HepG2 (cell line): ENCODE measurements around the gene RAB6B.

ENCODE experiments used
- CEBPB ChIP-seq: IDR thresholded peaks from 2 replicates; pipeline ENCODE4 v1.6.1; 2011; ENCODE audit warnings: low read depth, low read length, improper control_type of control experiment, borderline replicate concordance
- ZNF180 ChIP-seq: sonication (generic); formaldehyde crosslinking; IDR thresholded peaks from 2 replicates; pipeline ENCODE4 v1.4.0; 2020; ENCODE audit warnings: low read depth, missing genetic modification reagents, borderline replicate concordance
- ZNF335 ChIP-seq: sonication (generic); formaldehyde crosslinking; IDR thresholded peaks from 2 replicates; pipeline ENCODE4 v1.4.0; 2020; ENCODE audit warnings: missing genetic modification reagents
- ZNF687 ChIP-seq: sonication (generic); formaldehyde crosslinking; IDR thresholded peaks from 2 replicates; pipeline ENCODE4 v1.5.1; 2020; ENCODE audit warnings: mild to moderate bottlenecking, missing genetic modification reagents, moderate library complexity
- TF ChIP-seq, protein P1 (sequence below): sonication (generic); formaldehyde crosslinking; IDR thresholded peaks from 2 replicates; pipeline ENCODE4 v1.8.0; 2022; ENCODE audit warnings: mild to moderate bottlenecking, missing genetic modification reagents

GRCh38 chr3:133881492-133881891 is 14.2 kb downstream of the RAB6B start:
- no peak for TF ChIP-seq ZNF335
- no peak for TF ChIP-seq CEBPB
- no peak for TF ChIP-seq ZNF180 (CRISPR knock-in tag)
- TF ChIP-seq, protein P1, sequence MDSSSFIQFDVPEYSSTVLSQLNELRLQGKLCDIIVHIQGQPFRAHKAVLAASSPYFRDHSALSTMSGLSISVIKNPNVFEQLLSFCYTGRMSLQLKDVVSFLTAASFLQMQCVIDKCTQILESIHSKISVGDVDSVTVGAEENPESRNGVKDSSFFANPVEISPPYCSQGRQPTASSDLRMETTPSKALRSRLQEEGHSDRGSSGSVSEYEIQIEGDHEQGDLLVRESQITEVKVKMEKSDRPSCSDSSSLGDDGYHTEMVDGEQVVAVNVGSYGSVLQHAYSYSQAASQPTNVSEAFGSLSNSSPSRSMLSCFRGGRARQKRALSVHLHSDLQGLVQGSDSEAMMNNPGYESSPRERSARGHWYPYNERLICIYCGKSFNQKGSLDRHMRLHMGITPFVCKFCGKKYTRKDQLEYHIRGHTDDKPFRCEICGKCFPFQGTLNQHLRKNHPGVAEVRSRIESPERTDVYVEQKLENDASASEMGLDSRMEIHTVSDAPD = no peak
- no peak for TF ChIP-seq ZNF687
